Measurements from ENCODE around the gene DXO. TPM values are rescaled to one million over a fixed set of nuclear protein-coding genes. Genes with fewer than 3 reads are reported as not detected.
A peak's percentile ranks its signal among the peaks of the same experiment; 100 is the strongest.

Gene DXO
- total and polyA plus RNA-seq, 2 donors (not counting 1 experiment from before 2014, with no cell fraction given), result 36.1 to 150 TPM

DNA sequence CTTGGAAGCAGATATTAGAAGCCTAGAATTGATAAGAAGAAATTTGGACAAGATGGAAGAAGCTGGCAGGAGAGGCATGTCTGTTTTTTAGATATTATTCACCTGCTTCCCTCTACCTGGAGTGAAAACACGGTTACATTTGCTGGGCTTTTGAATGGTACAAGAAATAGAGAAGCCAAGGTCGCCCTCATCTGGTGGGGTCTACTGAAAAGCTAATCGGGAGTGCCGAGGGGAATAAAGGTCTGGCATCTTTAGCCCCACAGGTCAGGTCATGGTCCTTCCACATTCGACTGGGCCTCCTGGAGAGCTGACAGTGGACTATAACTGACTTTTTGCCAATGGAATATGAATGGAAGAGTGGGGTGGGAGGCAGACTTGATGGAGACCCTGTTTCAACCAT lies 49.0 kb downstream of the DXO start:
- Histone ChIP-seq H3K9me3 (ENCODE audit: control extremely low read depth in 1 of 3, control insufficient read depth in 2 of 3, insufficient read depth in 1 of 3, low read length in 2 of 3) (no peaks in the 10 kb centered on the region), H3K27me3 (replicated peaks in 1 of 4; ENCODE audit: control extremely low read depth in 1 of 4, control insufficient read depth in 3 of 4, insufficient read depth in 4 of 4, low read length in 3 of 4) (peaks cover 0 to 4% (median 0%) of the 10 kb centered on the region in 4 experiments), H3K27ac (ENCODE audit: low read length in 2 of 2) (no peak overlapping the region), H3K4me1 (ENCODE audit: control insufficient read depth in 2 of 2, insufficient read depth in 2 of 2, low read length in 2 of 2) (no peaks in the 10 kb centered on the region), H3K9ac (ENCODE audit: low read length) (no peak overlapping the region), H2AFZ (ENCODE audit: insufficient read depth, low read depth, low read length, poor library complexity, severe bottlenecking) (no peak overlapping the region), H3K36me3 (replicated peaks in 1 of 2; ENCODE audit: control extremely low read depth in 1 of 2, control insufficient read depth in 1 of 2, extremely low read depth in 1 of 2, insufficient read depth in 2 of 2, low read length in 1 of 2) (no peaks in the 10 kb centered on the region), H3K4me2 (replicated peaks; ENCODE audit: low read depth, low read length, poor library complexity, severe bottlenecking) (no peak overlapping the region), H4K20me1 (ENCODE audit: control insufficient read depth, insufficient read depth, low read length, poor library complexity, severe bottlenecking) (no peaks in the 10 kb centered on the region), H3K79me2 (ENCODE audit: control insufficient read depth, insufficient read depth, low read length) (no peaks in the 10 kb centered on the region), H3K4me3 (ENCODE audit: control extremely low read depth in 1 of 5, extremely low read depth in 1 of 5, insufficient read depth in 1 of 5, low read depth in 2 of 5, low read length in 4 of 5) (no peak overlapping the region)
- Mint-ChIP-seq H3K4me1 (no peaks in the 10 kb centered on the region), H3K4me3 (no peak overlapping the region), H3K9me3 (ENCODE audit: insufficient read depth) (no peaks in the 10 kb centered on the region), H3K27me3 (peaks cover 3% of the 10 kb centered on the region), H3K27ac (no peak overlapping the region)
- ChIA-PET CTCF (interaction anchor here (0.7 to 1.3 kb wide), 4 partner anchors 84 to 211 kb away, joined by 3 to 4 read pairs (median 3); no protein-coding TSS in a partner anchor), POLR2A (interaction anchor here (0.6 kb wide), 1 partner anchor 44 kb away, joined by 3 read pairs; the partner anchor contains the start of gene SLC44A4)
- peak; percentile 40 for DNase-seq
- intact Hi-C loops (cut with micrococcal nuclease), result no loop called here
- 16% methylated on average over 5 of the region's 5 CpGs for WGBS (ENCODE audit: insufficient coverage)
- no peak for ATAC-seq (ENCODE audit: low read depth)
- TF ChIP-seq EZH2 (IDR thresholded peaks at IDR 0.05; ENCODE audit: borderline replicate concordance, insufficient read depth, low read depth, low read length, poor library complexity, severe bottlenecking) (no peak), CTCF (IDR thresholded peaks at IDR 0.05) (no peak)

DNA sequence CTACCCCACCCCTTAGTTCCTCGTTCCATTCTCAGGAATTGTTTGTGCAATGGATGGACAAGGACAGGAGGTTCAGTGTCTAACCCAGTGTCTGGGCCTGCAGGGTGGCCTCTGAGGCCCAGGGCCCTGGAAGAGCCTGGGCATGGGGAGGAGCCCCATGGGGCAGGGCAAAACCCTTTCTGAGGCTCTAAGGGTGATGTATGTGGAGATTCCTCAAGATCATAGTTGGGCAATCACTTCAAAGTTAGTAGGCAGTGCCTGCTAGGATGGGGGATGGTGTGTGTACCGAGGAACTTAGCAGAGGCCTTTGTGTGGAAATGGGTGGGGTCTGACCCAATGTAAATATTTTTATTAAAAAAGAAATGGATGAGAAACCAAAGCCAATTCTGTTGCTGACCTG lies 51.1 kb downstream of the DXO start:
- ATAC-seq (ENCODE audit: low read depth) (no peak), DNase-seq (no peak)
- Histone ChIP-seq H3K27me3 (replicated peaks in 1 of 4; ENCODE audit: control extremely low read depth in 1 of 4, control insufficient read depth in 3 of 4, insufficient read depth in 4 of 4, low read length in 3 of 4) (no peaks in the 10 kb centered on the region), H3K9ac (ENCODE audit: low read length) (no peak overlapping the region), H3K4me1 (ENCODE audit: control insufficient read depth in 2 of 2, insufficient read depth in 2 of 2, low read length in 2 of 2) (no peaks in the 10 kb centered on the region), H3K27ac (ENCODE audit: low read length in 2 of 2) (no peak overlapping the region), H3K36me3 (replicated peaks in 1 of 2; ENCODE audit: control extremely low read depth in 1 of 2, control insufficient read depth in 1 of 2, extremely low read depth in 1 of 2, insufficient read depth in 2 of 2, low read length in 1 of 2) (no peaks in the 10 kb centered on the region), H3K4me3 (ENCODE audit: control extremely low read depth in 1 of 5, extremely low read depth in 1 of 5, insufficient read depth in 1 of 5, low read depth in 2 of 5, low read length in 4 of 5) (no peak overlapping the region), H3K79me2 (ENCODE audit: control insufficient read depth, insufficient read depth, low read length) (no peaks in the 10 kb centered on the region), H2AFZ (ENCODE audit: insufficient read depth, low read depth, low read length, poor library complexity, severe bottlenecking) (no peak overlapping the region), H3K4me2 (replicated peaks; ENCODE audit: low read depth, low read length, poor library complexity, severe bottlenecking) (no peak overlapping the region), H4K20me1 (ENCODE audit: control insufficient read depth, insufficient read depth, low read length, poor library complexity, severe bottlenecking) (no peaks in the 10 kb centered on the region), H3K9me3 (ENCODE audit: control extremely low read depth in 1 of 3, control insufficient read depth in 2 of 3, insufficient read depth in 1 of 3, low read length in 2 of 3) (no peaks in the 10 kb centered on the region)
- TF ChIP-seq CTCF (IDR thresholded peaks at IDR 0.05), result no peak
- TF ChIP-seq EZH2 (IDR thresholded peaks at IDR 0.05; ENCODE audit: borderline replicate concordance, insufficient read depth, low read depth, low read length, poor library complexity, severe bottlenecking), result no peak
- intact Hi-C loops (cut with micrococcal nuclease), result no loop called here
- CTCF ChIA-PET, result interaction anchor here (3.1 kb wide), 1 partner anchor 31 kb away, joined by 12 read pairs; no protein-coding TSS in a partner anchor
- WGBS (ENCODE audit: insufficient coverage), result 75% methylated on average over 2 of the region's 2 CpGs
- Mint-ChIP-seq H3K4me1 (no peaks in the 10 kb centered on the region), H3K9me3 (ENCODE audit: insufficient read depth) (no peaks in the 10 kb centered on the region), H3K27me3 (peaks cover 3% of the 10 kb centered on the region), H3K27ac (no peak overlapping the region), H3K4me3 (no peak overlapping the region)
- POLR2A ChIA-PET, result no interaction called here

Small RNAs within 50 kb of the gene (small RNA-seq; reads per million reads assigned to genes)
- gene AL645922.1 (ENCODE audit: insufficient read length, low read depth, low replicate concordance), result not detected

Other genes starting within 250 kb of the DXO start
Only the 30 nearest of the 33 such genes appear.
- gene MSH5, start 232.1 kb downstream of the DXO start, total RNA-seq, result 49.9 and 50.1 TPM in 2 replicates
- 51.6 and 64.7 TPM in 2 replicates for gene MSH5, start 232.1 kb downstream of the DXO start, polyA plus RNA-seq
- gene SAPCD1, start 209.5 kb downstream of the DXO start, total RNA-seq, result 11.1 and 12.9 TPM in 2 replicates
- 12.9 and 21.5 TPM in 2 replicates for gene SAPCD1, start 209.5 kb downstream of the DXO start, polyA plus RNA-seq
- gene VWA7, start 194.8 kb downstream of the DXO start, total RNA-seq, result 5.2 and 5.6 TPM in 2 replicates
- 3.2 and 6.0 TPM in 2 replicates for gene VWA7, start 194.8 kb downstream of the DXO start, polyA plus RNA-seq
- gene VARS1, start 176.4 kb downstream of the DXO start, total RNA-seq, result 47.4 and 52.3 TPM in 2 replicates
- gene VARS1, start 176.4 kb downstream of the DXO start, polyA plus RNA-seq, result 54.8 and 66.8 TPM in 2 replicates
- gene LSM2, start 165.2 kb downstream of the DXO start, total RNA-seq, result 45.3 and 52.4 TPM in 2 replicates
- gene LSM2, start 165.2 kb downstream of the DXO start, polyA plus RNA-seq, result 37.7 and 57.4 TPM in 2 replicates
- 2.0 and 2.4 TPM in 2 replicates for gene HSPA1L, start 156.9 kb downstream of the DXO start, total RNA-seq
- gene HSPA1L, start 156.9 kb downstream of the DXO start, polyA plus RNA-seq, result 0.49 and 0.81 TPM in 2 replicates
- gene HSPA1A, start 156.6 kb downstream of the DXO start, total RNA-seq, result 58.8 and 61.2 TPM in 2 replicates
- gene HSPA1A, start 156.6 kb downstream of the DXO start, polyA plus RNA-seq, result 63.3 and 129 TPM in 2 replicates
- gene HSPA1B, start 144.4 kb downstream of the DXO start, total RNA-seq, result 79.2 and 89.9 TPM in 2 replicates
- gene HSPA1B, start 144.4 kb downstream of the DXO start, polyA plus RNA-seq, result 86.8 and 145 TPM in 2 replicates
- 25.3 and 26.0 TPM in 2 replicates for gene NEU1, start 109.3 kb downstream of the DXO start, total RNA-seq
- 35.1 and 47.2 TPM in 2 replicates for gene NEU1, start 109.3 kb downstream of the DXO start, polyA plus RNA-seq
- not detected in 2 replicates for gene SLC44A4, start 93.1 kb downstream of the DXO start, total RNA-seq
- not detected in 2 replicates for gene SLC44A4, start 93.1 kb downstream of the DXO start, polyA plus RNA-seq
- 86.1 and 87.4 TPM in 2 replicates for gene EHMT2, start 74.4 kb downstream of the DXO start, total RNA-seq
- gene EHMT2, start 74.4 kb downstream of the DXO start, polyA plus RNA-seq, result 96.4 and 108 TPM in 2 replicates
- 8.1 and 8.9 TPM in 2 replicates for gene ZBTB12, start 70.1 kb downstream of the DXO start, total RNA-seq
- gene ZBTB12, start 70.1 kb downstream of the DXO start, polyA plus RNA-seq, result 1.2 and 1.4 TPM in 2 replicates
- 1.3 and 3.4 TPM in 2 replicates for gene C2, start 44.4 kb downstream of the DXO start, total RNA-seq
- 0.23 and 0.28 TPM in 2 replicates for gene C2, start 44.4 kb downstream of the DXO start, polyA plus RNA-seq
- not detected in 2 replicates for gene CFB, start 26.0 kb downstream of the DXO start, total RNA-seq
- gene CFB, start 26.0 kb downstream of the DXO start, polyA plus RNA-seq, result 0.09 TPM in 1 of 2 replicates, not detected in the other
- gene NELFE, start 13.2 kb downstream of the DXO start, total RNA-seq, result 48.6 and 53.7 TPM in 2 replicates
- 39.0 and 40.0 TPM in 2 replicates for gene NELFE, start 13.2 kb downstream of the DXO start, polyA plus RNA-seq
- 119 and 122 TPM in 2 replicates for gene SKIC2, start 13.0 kb downstream of the DXO start, total RNA-seq
- gene SKIC2, start 13.0 kb downstream of the DXO start, polyA plus RNA-seq, result 93.1 and 114 TPM in 2 replicates
- 10.5 and 11.1 TPM in 2 replicates for gene C4A, start 9.9 kb upstream of the DXO start, total RNA-seq
- gene C4A, start 9.9 kb upstream of the DXO start, polyA plus RNA-seq, result 9.0 and 9.9 TPM in 2 replicates
- 3.8 and 7.4 TPM in 2 replicates for gene C4B, start 42.7 kb upstream of the DXO start, total RNA-seq
- gene C4B, start 42.7 kb upstream of the DXO start, polyA plus RNA-seq, result 4.7 and 9.0 TPM in 2 replicates
- gene CYP21A2, start 66.3 kb upstream of the DXO start, total RNA-seq, result 0.51 TPM in 1 of 2 replicates, not detected in the other
- gene CYP21A2, start 66.3 kb upstream of the DXO start, polyA plus RNA-seq, result 0.17 TPM in 1 of 2 replicates, not detected in the other
- 19.0 and 22.7 TPM in 2 replicates for gene TNXB, start 137.2 kb upstream of the DXO start, total RNA-seq
- 1.4 and 4.0 TPM in 2 replicates for gene TNXB, start 137.2 kb upstream of the DXO start, polyA plus RNA-seq
- 201 and 206 TPM in 2 replicates for gene ATF6B, start 156.1 kb upstream of the DXO start, total RNA-seq
- gene ATF6B, start 156.1 kb upstream of the DXO start, polyA plus RNA-seq, result 137 and 180 TPM in 2 replicates
- gene FKBPL, start 158.2 kb upstream of the DXO start, total RNA-seq, result 4.6 and 4.7 TPM in 2 replicates
- gene FKBPL, start 158.2 kb upstream of the DXO start, polyA plus RNA-seq, result 3.1 and 4.1 TPM in 2 replicates
- gene PRRT1, start 179.8 kb upstream of the DXO start, total RNA-seq, result not detected in 2 replicates
- 0.19 TPM in 1 of 2 replicates, not detected in the other for gene PRRT1, start 179.8 kb upstream of the DXO start, polyA plus RNA-seq
- 2.7 and 4.2 TPM in 2 replicates for gene PPT2, start 182.0 kb upstream of the DXO start, total RNA-seq
- gene PPT2, start 182.0 kb upstream of the DXO start, polyA plus RNA-seq, result 1.2 and 1.6 TPM in 2 replicates
- 3.9 and 4.5 TPM in 2 replicates for gene EGFL8, start 192.5 kb upstream of the DXO start, total RNA-seq
- gene EGFL8, start 192.5 kb upstream of the DXO start, polyA plus RNA-seq, result 0.91 and 2.7 TPM in 2 replicates
- 27.4 and 29.8 TPM in 2 replicates for gene AGPAT1, start 203.9 kb upstream of the DXO start, total RNA-seq
- 27.2 and 37.1 TPM in 2 replicates for gene AGPAT1, start 203.9 kb upstream of the DXO start, polyA plus RNA-seq
- 39.0 and 40.7 TPM in 2 replicates for gene RNF5, start 206.3 kb upstream of the DXO start, total RNA-seq
- 25.0 and 25.5 TPM in 2 replicates for gene RNF5, start 206.3 kb upstream of the DXO start, polyA plus RNA-seq
- gene AGER, start 212.1 kb upstream of the DXO start, total RNA-seq, result 36.4 and 38.8 TPM in 2 replicates
- 29.9 and 31.6 TPM in 2 replicates for gene AGER, start 212.1 kb upstream of the DXO start, polyA plus RNA-seq
- gene PBX2, start 218.1 kb upstream of the DXO start, total RNA-seq, result 180 and 188 TPM in 2 replicates
- gene PBX2, start 218.1 kb upstream of the DXO start, polyA plus RNA-seq, result 128 TPM in 2 replicates
- 184 and 194 TPM in 2 replicates for gene GPSM3, start 220.5 kb upstream of the DXO start, total RNA-seq
- gene GPSM3, start 220.5 kb upstream of the DXO start, polyA plus RNA-seq, result 254 and 299 TPM in 2 replicates

All from B cell (primary cell).